ENCODE measurements around the gene SAG. TPM values are rescaled to one million over a fixed set of nuclear protein-coding genes. Genes with fewer than 3 reads are reported as not detected.

SAG gene
- total RNA-seq, 1 donor from 2014 or later: not detected

GRCh38 chr2:233379034-233379433 lies 71.4 kb downstream of the SAG start:
- H3K36me3 ChIP-seq (ENCODE audit: control insufficient read depth, insufficient read depth, low read length): no peaks in the 10 kb centered on the region
- DNase-seq (ENCODE audit: low read depth): no peak
- no peak for TF ChIP-seq CTCF (IDR thresholded peaks at IDR 0.05; ENCODE audit: insufficient read depth, low read length, poor library complexity, severe bottlenecking)
- no peak overlapping the region for H3K4me3 ChIP-seq (ENCODE audit: low read depth, low read length)
- H3K27me3 ChIP-seq (ENCODE audit: control insufficient read depth, insufficient read depth, low read length): no peaks in the 10 kb centered on the region

GRCh38 chr2:233379441-233379840 lies 71.8 kb downstream of the SAG start:
- no peak for TF ChIP-seq CTCF (IDR thresholded peaks at IDR 0.05; ENCODE audit: insufficient read depth, low read length, poor library complexity, severe bottlenecking)
- no peak for DNase-seq (ENCODE audit: low read depth)
- Histone ChIP-seq H3K36me3 (ENCODE audit: control insufficient read depth, insufficient read depth, low read length) (no peaks in the 10 kb centered on the region), H3K4me3 (ENCODE audit: low read depth, low read length) (no peak overlapping the region), H3K27me3 (ENCODE audit: control insufficient read depth, insufficient read depth, low read length) (no peaks in the 10 kb centered on the region)

GRCh38 chr2:233380132-233380895 lies 72.7 kb downstream of the SAG start:
- no peak for TF ChIP-seq CTCF (IDR thresholded peaks at IDR 0.05; ENCODE audit: insufficient read depth, low read length, poor library complexity, severe bottlenecking)
- no peak for DNase-seq (ENCODE audit: low read depth)

GRCh38 chr2:233380995-233381637 lies 73.5 kb downstream of the SAG start:
- DNase-seq (ENCODE audit: low read depth): no peak
- TF ChIP-seq CTCF (IDR thresholded peaks at IDR 0.05; ENCODE audit: insufficient read depth, low read length, poor library complexity, severe bottlenecking): no peak

More at GRCh38 chr2:233380132-233380895, 72.7 kb downstream of the SAG start:
- Histone ChIP-seq H3K36me3 (ENCODE audit: control insufficient read depth, insufficient read depth, low read length) (no peaks in the 10 kb centered on the region), H3K4me3 (ENCODE audit: low read depth, low read length) (no peak overlapping the region), H3K27me3 (ENCODE audit: control insufficient read depth, insufficient read depth, low read length) (no peaks in the 10 kb centered on the region)

GRCh38 chr2:233381638-233381995 lies 74.0 kb downstream of the SAG start:
- DNase-seq (ENCODE audit: low read depth): no peak
- Histone ChIP-seq H3K36me3 (ENCODE audit: control insufficient read depth, insufficient read depth, low read length) (no peaks in the 10 kb centered on the region), H3K27me3 (ENCODE audit: control insufficient read depth, insufficient read depth, low read length) (no peaks in the 10 kb centered on the region), H3K4me3 (ENCODE audit: low read depth, low read length) (no peak overlapping the region)
- TF ChIP-seq CTCF (IDR thresholded peaks at IDR 0.05; ENCODE audit: insufficient read depth, low read length, poor library complexity, severe bottlenecking): no peak

More at GRCh38 chr2:233380995-233381637, 73.5 kb downstream of the SAG start:
- Histone ChIP-seq H3K27me3 (ENCODE audit: control insufficient read depth, insufficient read depth, low read length) (no peaks in the 10 kb centered on the region), H3K4me3 (ENCODE audit: low read depth, low read length) (no peak overlapping the region), H3K36me3 (ENCODE audit: control insufficient read depth, insufficient read depth, low read length) (no peaks in the 10 kb centered on the region)

Data from kidney epithelial cell (primary cell).